ENCODE data around the gene LPP.

DNA sequence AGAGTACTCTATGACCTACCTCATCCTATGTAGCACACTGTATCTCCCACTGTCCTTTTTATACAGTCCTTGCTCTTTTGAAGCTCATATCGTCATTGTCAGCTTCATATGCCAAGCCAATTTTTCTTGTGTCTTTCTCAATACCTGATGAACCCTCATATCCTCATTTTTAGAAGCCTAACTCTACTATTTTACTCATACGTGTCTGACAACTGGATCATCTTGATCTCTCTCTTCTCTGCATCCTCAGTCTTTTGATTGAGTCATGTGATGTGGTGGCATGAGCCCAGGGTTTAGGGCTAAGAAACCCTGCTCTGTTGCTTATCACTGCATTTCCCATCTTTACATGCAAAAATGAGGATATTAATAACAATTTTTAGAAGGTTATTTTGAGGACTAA is 352.0 kb downstream of the LPP start:
- TF ChIP-seq, protein P1, sequence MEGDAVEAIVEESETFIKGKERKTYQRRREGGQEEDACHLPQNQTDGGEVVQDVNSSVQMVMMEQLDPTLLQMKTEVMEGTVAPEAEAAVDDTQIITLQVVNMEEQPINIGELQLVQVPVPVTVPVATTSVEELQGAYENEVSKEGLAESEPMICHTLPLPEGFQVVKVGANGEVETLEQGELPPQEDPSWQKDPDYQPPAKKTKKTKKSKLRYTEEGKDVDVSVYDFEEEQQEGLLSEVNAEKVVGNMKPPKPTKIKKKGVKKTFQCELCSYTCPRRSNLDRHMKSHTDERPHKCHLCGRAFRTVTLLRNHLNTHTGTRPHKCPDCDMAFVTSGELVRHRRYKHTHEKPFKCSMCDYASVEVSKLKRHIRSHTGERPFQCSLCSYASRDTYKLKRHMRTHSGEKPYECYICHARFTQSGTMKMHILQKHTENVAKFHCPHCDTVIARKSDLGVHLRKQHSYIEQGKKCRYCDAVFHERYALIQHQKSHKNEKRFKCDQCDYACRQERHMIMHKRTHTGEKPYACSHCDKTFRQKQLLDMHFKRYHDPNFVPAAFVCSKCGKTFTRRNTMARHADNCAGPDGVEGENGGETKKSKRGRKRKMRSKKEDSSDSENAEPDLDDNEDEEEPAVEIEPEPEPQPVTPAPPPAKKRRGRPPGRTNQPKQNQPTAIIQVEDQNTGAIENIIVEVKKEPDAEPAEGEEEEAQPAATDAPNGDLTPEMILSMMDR (IDR thresholded peaks at IDR 0.05; ENCODE audit: insufficient read depth, low read depth, low read length): no peak
- TF ChIP-seq EZH2 (IDR thresholded peaks at IDR 0.05; ENCODE audit: insufficient read depth, low read length): no peak
